ENCODE results near the gene ALG9. TPM values are rescaled to one million over a fixed set of nuclear protein-coding genes. Genes with fewer than 3 reads are reported as not detected.

Gene ALG9
- total RNA-seq, 1 donor from 2014 or later: 24.9 TPM

GRCh38 chr11:111812211-111812610 lies 59.2 kb downstream of the ALG9 start:
- Histone ChIP-seq H4K20me1 (ENCODE audit: insufficient read depth, low read length) (no peaks in the 10 kb centered on the region), H3K9me3 (ENCODE audit: insufficient read depth, low read depth, low read length) (no peaks in the 10 kb centered on the region), H3K4me2 (ENCODE audit: low read length) (no peak overlapping the region), H3K4me1 (ENCODE audit: insufficient read depth, low read length) (peaks cover 3% of the 10 kb centered on the region), H3K27ac (ENCODE audit: low read depth, low read length) (no peak overlapping the region), H2AFZ (ENCODE audit: low read depth, low read length) (no peak overlapping the region), H3K27me3 (ENCODE audit: insufficient read depth, low read length) (no peaks in the 10 kb centered on the region), H3K79me2 (ENCODE audit: insufficient read depth, low read length) (no peaks in the 10 kb centered on the region), H3K36me3 (ENCODE audit: insufficient read depth, low read length) (peaks cover 3% of the 10 kb centered on the region), H3K9ac (ENCODE audit: low read length) (no peak overlapping the region), H3K4me3 (ENCODE audit: insufficient read depth, low read depth, low read length) (no peak overlapping the region)
- TF ChIP-seq CTCF (IDR thresholded peaks at IDR 0.05; ENCODE audit: insufficient read depth, low read depth, low read length) (no peak), EZH2 (IDR thresholded peaks at IDR 0.05; ENCODE audit: insufficient read depth, low read length) (no peak)
- DNase-seq (ENCODE audit: low read depth) (no peak), FAIRE-seq (no peak)
- H3K27ac Mint-ChIP-seq (ENCODE audit: unreplicated experiment): no peak overlapping the region
- no peaks in the 10 kb centered on the region for H3K27me3 Mint-ChIP-seq (ENCODE audit: low read depth, unreplicated experiment)
- H3K9me3 Mint-ChIP-seq (ENCODE audit: unreplicated experiment): no peaks in the 10 kb centered on the region
- H3K36me3 Mint-ChIP-seq (ENCODE audit: low read depth, unreplicated experiment): peaks cover 19% of the 10 kb centered on the region
- no peaks in the 10 kb centered on the region for H3K4me1 Mint-ChIP-seq (ENCODE audit: low read depth, unreplicated experiment)
- no peak overlapping the region for H3K4me3 Mint-ChIP-seq (ENCODE audit: unreplicated experiment)

- Mint-ChIP-seq H3K27ac (ENCODE audit: unreplicated experiment) (no peak overlapping the region), H3K4me1 (ENCODE audit: low read depth, unreplicated experiment) (no peaks in the 10 kb centered on the region), H3K36me3 (ENCODE audit: low read depth, unreplicated experiment) (peaks cover 18% of the 10 kb centered on the region), H3K4me3 (ENCODE audit: unreplicated experiment) (no peak overlapping the region), H3K27me3 (ENCODE audit: low read depth, unreplicated experiment) (no peaks in the 10 kb centered on the region), H3K9me3 (ENCODE audit: unreplicated experiment) (no peaks in the 10 kb centered on the region)
- no peak overlapping the region for H3K4me2 ChIP-seq (ENCODE audit: low read length)
- no peak overlapping the region for H3K27ac ChIP-seq (ENCODE audit: low read depth, low read length)
- FAIRE-seq: no peak
- H2AFZ ChIP-seq (ENCODE audit: low read depth, low read length): no peak overlapping the region
- H3K9me3 ChIP-seq (ENCODE audit: insufficient read depth, low read depth, low read length): no peaks in the 10 kb centered on the region
- H3K9ac ChIP-seq (ENCODE audit: low read length): no peak overlapping the region
- peaks cover 3% of the 10 kb centered on the region for H3K4me1 ChIP-seq (ENCODE audit: insufficient read depth, low read length)
- H3K27me3 ChIP-seq (ENCODE audit: insufficient read depth, low read length): no peaks in the 10 kb centered on the region
- peaks cover 3% of the 10 kb centered on the region for H3K36me3 ChIP-seq (ENCODE audit: insufficient read depth, low read length)
- H3K4me3 ChIP-seq (ENCODE audit: insufficient read depth, low read depth, low read length): no peak overlapping the region
- TF ChIP-seq EZH2 (IDR thresholded peaks at IDR 0.05; ENCODE audit: insufficient read depth, low read length) (no peak), CTCF (IDR thresholded peaks at IDR 0.05; ENCODE audit: insufficient read depth, low read depth, low read length) (no peak)
- DNase-seq (ENCODE audit: low read depth): no peak
- H3K79me2 ChIP-seq (ENCODE audit: insufficient read depth, low read length): no peaks in the 10 kb centered on the region
- no peaks in the 10 kb centered on the region for H4K20me1 ChIP-seq (ENCODE audit: insufficient read depth, low read length)
Measured at GRCh38 chr11:111811445-111811844, 59.9 kb downstream of the ALG9 start.

GRCh38 chr11:111808834-111809233 lies 62.5 kb downstream of the ALG9 start:
- no peak for DNase-seq (ENCODE audit: low read depth)
- H3K9me3 Mint-ChIP-seq (ENCODE audit: unreplicated experiment): no peaks in the 10 kb centered on the region
- no peak for FAIRE-seq
- Histone ChIP-seq H3K27me3 (ENCODE audit: insufficient read depth, low read length) (no peaks in the 10 kb centered on the region), H3K4me2 (ENCODE audit: low read length) (no peak overlapping the region), H2AFZ (ENCODE audit: low read depth, low read length) (no peak overlapping the region), H3K4me3 (ENCODE audit: insufficient read depth, low read depth, low read length) (no peak overlapping the region), H3K4me1 (ENCODE audit: insufficient read depth, low read length) (no peaks in the 10 kb centered on the region), H3K79me2 (ENCODE audit: insufficient read depth, low read length) (no peaks in the 10 kb centered on the region), H4K20me1 (ENCODE audit: insufficient read depth, low read length) (no peaks in the 10 kb centered on the region), H3K36me3 (ENCODE audit: insufficient read depth, low read length) (peaks cover 9% of the 10 kb centered on the region), H3K9ac (ENCODE audit: low read length) (no peak overlapping the region), H3K27ac (ENCODE audit: low read depth, low read length) (no peak overlapping the region), H3K9me3 (ENCODE audit: insufficient read depth, low read depth, low read length) (no peaks in the 10 kb centered on the region)
- H3K4me3 Mint-ChIP-seq (ENCODE audit: unreplicated experiment): no peak overlapping the region
- H3K27me3 Mint-ChIP-seq (ENCODE audit: low read depth, unreplicated experiment): no peaks in the 10 kb centered on the region
- H3K36me3 Mint-ChIP-seq (ENCODE audit: low read depth, unreplicated experiment): peaks cover 21% of the 10 kb centered on the region
- no peak for TF ChIP-seq EZH2 (IDR thresholded peaks at IDR 0.05; ENCODE audit: insufficient read depth, low read length)
- TF ChIP-seq CTCF (IDR thresholded peaks at IDR 0.05; ENCODE audit: insufficient read depth, low read depth, low read length): no peak
- H3K4me1 Mint-ChIP-seq (ENCODE audit: low read depth, unreplicated experiment): no peaks in the 10 kb centered on the region
- H3K27ac Mint-ChIP-seq (ENCODE audit: unreplicated experiment): no peak overlapping the region
